Activated CD4-positive, alpha-beta T cell treated with anti-CD3 and anti-CD28 coated beads for 4 hours (primary cell): ENCODE results near the gene LRRN2.
A peak's percentile ranks its signal among the peaks of the same experiment; 100 is the strongest.

Experiments used
- DNase-seq, 2 donors: peaks; one replicate each; pipeline ENCODE4 v3.0.0-alpha.2; 2020

The LRRN2 gene

GRCh38 chr1:204592246-204592948, 93.1 kb downstream of the LRRN2 start:
- DNase-seq = no peak

- DNase-seq = no peak
These were observed 94.0 kb downstream of the LRRN2 start for GRCh38 chr1:204591473-204592090.

- no peak for DNase-seq
These were observed 96.0 kb downstream of the LRRN2 start for GRCh38 chr1:204589409-204590038.

GRCh38 chr1:204588826-204589225, 96.7 kb downstream of the LRRN2 start:
- no peak for DNase-seq

- no peak for DNase-seq
These were observed 97.9 kb downstream of the LRRN2 start for GRCh38 chr1:204587621-204588020.

GRCh38 chr1:204584699-204585372, 100.7 kb downstream of the LRRN2 start:
- DNase-seq = peak in 1 of 2 donors; percentile 7

GRCh38 chr1:204583909-204584632, 101.5 kb downstream of the LRRN2 start:
- DNase-seq = no peak

GRCh38 chr1:204581759-204582158, 103.8 kb downstream of the LRRN2 start:
- DNase-seq = no peak

GRCh38 chr1:204580862-204581261, 104.7 kb downstream of the LRRN2 start:
- no peak for DNase-seq

GRCh38 chr1:204579681-204580080, 105.9 kb downstream of the LRRN2 start:
- no peak for DNase-seq

GRCh38 chr1:204578867-204579664, 106.5 kb downstream of the LRRN2 start:
- DNase-seq = peak in 1 of 2 donors; percentile 6

- no peak for DNase-seq
These were observed 107.6 kb downstream of the LRRN2 start for GRCh38 chr1:204577794-204578478.

- DNase-seq = no peak
These were observed 109.1 kb downstream of the LRRN2 start for GRCh38 chr1:204576422-204576821.

GRCh38 chr1:204575221-204576190, 110.0 kb downstream of the LRRN2 start:
- DNase-seq = no peak

GRCh38 chr1:204574865-204575163, 110.7 kb downstream of the LRRN2 start:
- no peak for DNase-seq

GRCh38 chr1:204574016-204574864, 111.3 kb downstream of the LRRN2 start:
- DNase-seq = no peak

- DNase-seq = no peak
These were observed 112.3 kb downstream of the LRRN2 start for GRCh38 chr1:204572923-204573922.

GRCh38 chr1:204571631-204572030, 113.9 kb downstream of the LRRN2 start:
- no peak for DNase-seq
